Calu3 (cell line): Measurements from ENCODE around the gene RCOR1. TPM values are rescaled to one million over a fixed set of nuclear protein-coding genes. Genes with fewer than 3 reads are reported as not detected.

Experiments used
- BruUV-seq: library from RNA; stranded (reverse); fragments of 400-500 nt; replicated peaks from 2 replicates; lab custom pipeline; 2021; lab: Mats Ljungman, UMichigan
- CTCF ChIA-PET: fragments of 300-600 bp; sonication (Branson Sonifier 250); formaldehyde crosslinking; loops from one replicate; lab custom pipeline; 2022; ENCODE audit warnings: antibody characterized with exemption; lab: Charles Lee
- DNase-seq: peaks from one replicate; pipeline ENCODE4 v3.0.0; 2022
- H3K27ac Mint-ChIP-seq: one replicate; pipeline ENCODE4 v1.8.0; 2022; ENCODE audit warnings: mixed read lengths; ENCODE audit not compliant: unreplicated experiment
- H3K27me3 Mint-ChIP-seq: one replicate; pipeline ENCODE4 v1.8.0; 2022; ENCODE audit warnings: mixed read lengths; ENCODE audit not compliant: unreplicated experiment
- H3K36me3 Mint-ChIP-seq: one replicate; pipeline ENCODE4 v1.8.0; 2022; ENCODE audit warnings: mild to moderate bottlenecking, moderate library complexity, mixed read lengths; ENCODE audit not compliant: insufficient read depth, unreplicated experiment
- H3K4me1 Mint-ChIP-seq: one replicate; pipeline ENCODE4 v1.8.0; 2022; ENCODE audit warnings: mild to moderate bottlenecking, low read depth, mixed read lengths; ENCODE audit not compliant: unreplicated experiment
- H3K4me3 Mint-ChIP-seq: one replicate; pipeline ENCODE4 v1.8.0; 2022; ENCODE audit warnings: mild to moderate bottlenecking, low read depth, moderate library complexity, mixed read lengths; ENCODE audit not compliant: unreplicated experiment
- H3K9me3 Mint-ChIP-seq: one replicate; pipeline ENCODE4 v1.8.0; 2022; ENCODE audit warnings: low read depth, mixed read lengths; ENCODE audit not compliant: unreplicated experiment
- intact Hi-C: fragments of 100-400 bp; cut with micrococcal nuclease; formaldehyde crosslinking; loops from one replicate; pipeline ENCODE4 v1.10.0; 2022; ENCODE audit not compliant: unreplicated experiment
- total RNA-seq: library from RNA; stranded (reverse); gene quantifications from 2 replicates; pipeline ENCODE4 v1.2.3, GENCODE V29; 2022
- TF ChIP-seq, protein P1 (sequence below): fragments of 200-600 bp; IDR thresholded peaks from one replicate; pipeline ENCODE4 v1.8.0; 2022; ENCODE audit warnings: antibody characterized with exemption; ENCODE audit not compliant: unreplicated experiment

RCOR1 gene
- total RNA-seq, 1 experiment from 2014 or later: 28.6 TPM

DNA sequence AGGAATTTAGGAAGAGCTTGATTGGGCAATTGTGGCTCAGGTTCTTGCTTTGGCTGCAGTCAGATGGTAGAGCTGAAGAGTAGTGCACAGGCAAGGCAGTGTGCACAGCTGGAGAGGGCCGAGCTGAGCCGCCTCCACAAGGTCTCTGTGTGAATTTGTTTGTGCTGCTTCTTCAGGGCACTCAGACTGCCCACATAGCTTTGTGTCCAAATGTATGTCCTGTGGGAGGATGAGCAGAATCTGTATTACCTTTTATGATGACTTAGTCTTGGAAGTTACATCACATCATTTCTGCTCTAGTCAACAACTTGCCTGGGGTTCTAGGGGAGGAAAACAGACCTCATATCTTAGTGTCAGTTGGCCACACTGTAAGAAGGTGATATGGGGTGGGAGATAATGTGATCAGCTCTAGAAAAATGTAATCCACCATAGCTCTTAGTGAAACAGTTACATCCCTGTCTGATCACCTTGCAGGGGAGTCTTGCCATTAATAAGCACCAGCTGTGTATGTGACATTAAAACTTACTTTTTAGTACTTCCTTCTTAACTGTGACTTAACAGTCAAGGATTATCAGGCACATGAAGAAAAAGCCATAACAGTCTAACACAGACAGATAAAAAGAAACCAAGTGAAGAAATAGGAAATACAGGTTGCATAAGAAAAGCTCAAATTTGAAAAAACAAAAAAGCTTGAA, 53.4 kb downstream of the RCOR1 start:
- no peaks in the 10 kb centered on the region for H3K36me3 Mint-ChIP-seq

DNA sequence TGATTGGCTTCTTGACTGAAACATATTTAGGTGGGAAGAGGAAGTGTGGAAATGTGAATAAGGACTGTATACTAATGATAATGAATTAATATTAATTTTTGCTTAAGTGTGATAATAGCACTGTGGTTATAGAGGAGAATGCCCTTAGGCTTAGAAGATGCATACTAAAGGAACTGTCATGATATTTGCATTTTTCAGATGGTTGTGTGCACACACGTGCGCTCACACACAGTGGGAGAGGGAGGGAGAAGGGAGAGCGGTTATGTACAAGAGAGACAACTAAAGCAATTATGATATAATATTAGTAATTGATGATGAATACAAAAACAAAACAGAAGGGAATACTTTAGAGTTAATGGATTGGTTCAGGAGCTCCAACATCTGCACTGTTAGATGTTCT, 54.2 kb downstream of the RCOR1 start:
- Mint-ChIP-seq H3K9me3 (no peaks in the 10 kb centered on the region), H3K4me1 (peaks cover 30% of the 10 kb centered on the region), H3K27ac (no peak overlapping the region), H3K36me3 (no peaks in the 10 kb centered on the region), H3K27me3 (no peaks in the 10 kb centered on the region), H3K4me3 (no peak overlapping the region)
- CTCF ChIA-PET: interaction anchor here (0.6 to 1.7 kb wide), 2 partner anchors 122 to 238 kb away, joined by 4 to 5 read pairs; no protein-coding TSS in a partner anchor
- DNase-seq: no peak
- BruUV-seq: no TSS peak
- intact Hi-C loops: no loop called here
- TF ChIP-seq, protein P1, sequence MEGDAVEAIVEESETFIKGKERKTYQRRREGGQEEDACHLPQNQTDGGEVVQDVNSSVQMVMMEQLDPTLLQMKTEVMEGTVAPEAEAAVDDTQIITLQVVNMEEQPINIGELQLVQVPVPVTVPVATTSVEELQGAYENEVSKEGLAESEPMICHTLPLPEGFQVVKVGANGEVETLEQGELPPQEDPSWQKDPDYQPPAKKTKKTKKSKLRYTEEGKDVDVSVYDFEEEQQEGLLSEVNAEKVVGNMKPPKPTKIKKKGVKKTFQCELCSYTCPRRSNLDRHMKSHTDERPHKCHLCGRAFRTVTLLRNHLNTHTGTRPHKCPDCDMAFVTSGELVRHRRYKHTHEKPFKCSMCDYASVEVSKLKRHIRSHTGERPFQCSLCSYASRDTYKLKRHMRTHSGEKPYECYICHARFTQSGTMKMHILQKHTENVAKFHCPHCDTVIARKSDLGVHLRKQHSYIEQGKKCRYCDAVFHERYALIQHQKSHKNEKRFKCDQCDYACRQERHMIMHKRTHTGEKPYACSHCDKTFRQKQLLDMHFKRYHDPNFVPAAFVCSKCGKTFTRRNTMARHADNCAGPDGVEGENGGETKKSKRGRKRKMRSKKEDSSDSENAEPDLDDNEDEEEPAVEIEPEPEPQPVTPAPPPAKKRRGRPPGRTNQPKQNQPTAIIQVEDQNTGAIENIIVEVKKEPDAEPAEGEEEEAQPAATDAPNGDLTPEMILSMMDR: no peak

More for the DNA sequence above, 53.4 kb downstream of the RCOR1 start:
- Mint-ChIP-seq H3K4me3 (no peak overlapping the region), H3K27me3 (no peaks in the 10 kb centered on the region), H3K27ac (no peak overlapping the region), H3K4me1 (peaks cover 30% of the 10 kb centered on the region), H3K9me3 (no peaks in the 10 kb centered on the region)
- intact Hi-C loops: no loop called here
- TF ChIP-seq, protein P1: no peak
- no TSS peak for BruUV-seq
- no peak for DNase-seq
- CTCF ChIA-PET: interaction anchor here (0.6 to 1.7 kb wide), 3 partner anchors 121 to 631 kb away, joined by 4 to 9 read pairs (median 5); no protein-coding TSS in a partner anchor

DNA sequence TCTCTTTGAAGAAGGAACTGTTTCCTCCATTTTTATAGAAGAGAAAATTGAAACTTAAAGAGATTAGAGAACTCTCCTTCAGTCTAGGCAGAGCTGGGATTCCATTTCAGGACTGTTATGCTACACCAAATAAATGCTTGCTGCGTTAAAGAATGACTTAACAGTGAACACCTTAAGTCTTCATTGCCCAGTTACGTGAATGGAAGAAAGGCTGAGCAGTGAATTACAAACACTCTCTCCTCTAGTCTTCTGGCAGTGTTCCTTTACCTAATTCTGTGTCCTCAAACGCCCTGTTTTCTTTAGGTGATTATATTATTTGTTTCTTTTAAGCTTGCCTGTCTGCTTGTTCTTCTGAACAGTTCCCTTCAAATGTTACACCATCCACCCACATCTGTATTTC, 59.7 kb downstream of the RCOR1 start:
- H3K27me3 Mint-ChIP-seq: no peaks in the 10 kb centered on the region
- no peak overlapping the region for H3K27ac Mint-ChIP-seq

DNA sequence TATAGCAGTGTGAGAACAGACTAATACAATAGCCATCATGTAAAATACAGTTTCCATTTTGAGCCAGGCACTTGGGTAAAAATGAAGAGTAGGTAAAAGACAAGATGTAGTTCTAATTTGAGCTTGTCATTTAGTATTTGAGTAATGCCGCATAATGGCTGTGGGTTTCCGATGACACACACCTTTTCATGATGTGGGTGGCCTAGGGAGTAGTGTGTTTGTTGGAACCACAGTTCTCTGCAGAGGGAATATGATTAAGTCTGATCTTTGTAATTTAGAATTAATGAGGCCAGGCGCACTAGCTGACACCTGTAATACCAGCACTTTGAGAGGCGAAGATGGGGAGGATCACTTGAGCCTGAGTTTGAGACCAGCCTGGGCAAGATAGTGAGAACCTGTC, 61.8 kb downstream of the RCOR1 start:
- intact Hi-C loops: no loop called here
- H3K9me3 Mint-ChIP-seq: no peaks in the 10 kb centered on the region
- H3K27ac Mint-ChIP-seq: peak overlapping the region; percentile 63
- TF ChIP-seq, protein P1: no peak
- H3K4me3 Mint-ChIP-seq: peak overlapping the region; percentile 7
- H3K4me1 Mint-ChIP-seq: peaks cover 29% of the 10 kb centered on the region
- H3K36me3 Mint-ChIP-seq: no peaks in the 10 kb centered on the region
- H3K27me3 Mint-ChIP-seq: no peaks in the 10 kb centered on the region
- CTCF ChIA-PET: interaction anchor here (0.6 to 0.7 kb wide), 2 partner anchors 9 to 675 kb away, joined by 3 to 11 read pairs; no protein-coding TSS in a partner anchor
- BruUV-seq: no TSS peak
- no peak for DNase-seq

More for the DNA sequence above, 59.7 kb downstream of the RCOR1 start:
- Mint-ChIP-seq H3K4me1 (peaks cover 36% of the 10 kb centered on the region), H3K9me3 (no peaks in the 10 kb centered on the region), H3K36me3 (no peaks in the 10 kb centered on the region), H3K4me3 (no peak overlapping the region)
- DNase-seq: no peak
- TF ChIP-seq, protein P1: no peak
- intact Hi-C loops: no loop called here
- CTCF ChIA-PET: no interaction called here
- no TSS peak for BruUV-seq
